Suppressor macrophage treated with lipopolysaccharide for 1 hour (primary cell): ENCODE measurements around the gene ERI3.

Experiments
- DNase-seq, 3 donors: peaks; one replicate each; pipeline ENCODE4 v3.0.0-alpha.2; 2020 to 2022

Gene ERI3

GRCh38 chr1:44348061-44348485 lies 7.0 kb downstream of the ERI3 start:
- no peak for DNase-seq

GRCh38 chr1:44347280-44347679 lies 7.8 kb downstream of the ERI3 start:
- DNase-seq: no peak

GRCh38 chr1:44346878-44347277 lies 8.2 kb downstream of the ERI3 start:
- no peak for DNase-seq

GRCh38 chr1:44346184-44346583 lies 8.9 kb downstream of the ERI3 start:
- no peak for DNase-seq

GRCh38 chr1:44345187-44345775 lies 9.8 kb downstream of the ERI3 start:
- DNase-seq: no peak

- no peak for DNase-seq
Observed at GRCh38 chr1:44339731-44340130, 15.3 kb downstream of the ERI3 start.

GRCh38 chr1:44338136-44338535 lies 16.9 kb downstream of the ERI3 start:
- DNase-seq: no peak

GRCh38 chr1:44336668-44337067 lies 18.4 kb downstream of the ERI3 start:
- DNase-seq: no peak

GRCh38 chr1:44334968-44335367 lies 20.1 kb downstream of the ERI3 start:
- no peak for DNase-seq

GRCh38 chr1:44333376-44333775 lies 21.7 kb downstream of the ERI3 start:
- DNase-seq: no peak

- no peak for DNase-seq
Observed at GRCh38 chr1:44332505-44332904, 22.6 kb downstream of the ERI3 start.

- no peak for DNase-seq
Observed at GRCh38 chr1:44330935-44331334, 24.1 kb downstream of the ERI3 start.

GRCh38 chr1:44328671-44329416 lies 26.2 kb downstream of the ERI3 start:
- DNase-seq: no peak

GRCh38 chr1:44327679-44328491 lies 27.2 kb downstream of the ERI3 start:
- peak in 1 of 3 donors; percentile 3 for DNase-seq

- DNase-seq: no peak
Observed at GRCh38 chr1:44326821-44327465, 28.1 kb downstream of the ERI3 start.

GRCh38 chr1:44326024-44326701 lies 28.9 kb downstream of the ERI3 start:
- DNase-seq: no peak

- no peak for DNase-seq
Observed at GRCh38 chr1:44323947-44324346, 31.1 kb downstream of the ERI3 start.

- no peak for DNase-seq
Observed at GRCh38 chr1:44322367-44322766, 32.7 kb downstream of the ERI3 start.

GRCh38 chr1:44321466-44321865 lies 33.6 kb downstream of the ERI3 start:
- DNase-seq: peak; percentile 25 to 46 (median 39)

GRCh38 chr1:44318097-44319088 lies 36.7 kb downstream of the ERI3 start:
- DNase-seq: peak; percentile 80 to 86 (median 86)

- DNase-seq: no peak
Observed at GRCh38 chr1:44316231-44316759, 38.8 kb downstream of the ERI3 start.
